IPS-11a (cell line): ENCODE measurements around the gene KRTAP5-2.
"Not testable (repeated sequence)": the region's sequence is repeated elsewhere in the genome, so short reads cannot be mapped to it uniquely, and the experiment has no call there.

Experiments used
- H3K4me3 ChIP-seq: one replicate; pipeline ENCODE4 v1.5.1; 2013; ENCODE audit warnings: low read depth, low read length, control low read depth

KRTAP5-2 gene

DNA sequence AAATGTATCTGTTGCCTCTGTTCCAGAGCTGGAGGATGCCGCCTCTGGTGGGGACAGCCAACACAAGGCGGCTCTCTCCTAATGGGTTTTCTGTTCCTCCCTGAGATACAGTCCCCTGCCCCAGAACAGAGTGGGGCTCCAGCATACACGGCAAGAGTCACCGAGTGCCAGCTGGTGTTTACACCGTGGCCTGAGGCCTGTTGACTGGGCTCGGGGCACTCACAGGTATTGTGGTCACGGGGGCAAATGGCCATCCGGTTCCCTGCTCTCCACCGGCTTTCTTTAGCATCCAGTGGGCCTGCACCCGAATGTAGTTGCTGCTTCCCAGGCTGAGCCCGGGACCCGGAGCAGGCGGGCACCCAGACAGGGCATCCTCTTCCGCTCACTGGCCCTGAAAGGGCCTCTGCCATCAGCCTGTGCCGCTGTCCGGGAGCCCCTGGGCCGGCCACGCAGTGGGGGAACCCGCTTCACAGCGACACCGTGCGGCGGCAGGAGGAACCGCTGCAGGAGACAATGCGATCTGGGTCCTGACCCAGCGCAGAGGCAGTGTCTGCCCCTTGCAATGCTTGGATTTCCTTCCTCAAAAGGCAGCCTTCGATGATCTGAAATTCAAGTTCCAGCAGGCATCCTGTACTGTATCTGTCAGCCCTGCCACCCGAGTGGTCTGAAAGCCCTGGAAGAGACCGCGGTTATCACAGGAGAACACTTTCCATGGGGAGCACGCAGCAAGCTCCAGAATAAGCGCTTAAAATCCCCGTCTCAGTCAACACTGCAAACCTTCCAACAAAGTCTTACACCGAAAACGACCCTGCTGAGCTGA is 30.6 kb upstream of the KRTAP5-2 start:
- H3K4me3 ChIP-seq: no peak overlapping the region

DNA sequence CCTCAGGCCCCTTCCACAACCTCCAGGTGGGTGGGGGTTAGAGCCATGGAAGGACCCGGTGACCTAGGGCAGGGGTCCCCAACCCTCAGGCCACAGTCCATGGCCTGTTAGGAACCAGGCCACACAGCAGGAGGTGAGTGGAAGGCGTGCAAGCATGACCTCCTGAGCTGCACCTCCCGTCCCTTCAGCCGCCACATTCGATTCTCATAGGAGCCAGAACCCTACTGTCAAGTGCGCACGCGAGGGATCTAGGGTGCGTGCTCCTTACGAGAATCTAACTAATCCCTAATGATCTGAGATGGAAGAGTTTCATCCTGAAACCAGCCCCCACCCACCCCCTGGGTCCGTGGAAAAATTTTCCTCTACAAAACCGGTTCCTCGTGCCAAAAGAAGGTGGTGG is 27.4 kb upstream of the KRTAP5-2 start:
- H3K4me3 ChIP-seq: no peak overlapping the region

DNA sequence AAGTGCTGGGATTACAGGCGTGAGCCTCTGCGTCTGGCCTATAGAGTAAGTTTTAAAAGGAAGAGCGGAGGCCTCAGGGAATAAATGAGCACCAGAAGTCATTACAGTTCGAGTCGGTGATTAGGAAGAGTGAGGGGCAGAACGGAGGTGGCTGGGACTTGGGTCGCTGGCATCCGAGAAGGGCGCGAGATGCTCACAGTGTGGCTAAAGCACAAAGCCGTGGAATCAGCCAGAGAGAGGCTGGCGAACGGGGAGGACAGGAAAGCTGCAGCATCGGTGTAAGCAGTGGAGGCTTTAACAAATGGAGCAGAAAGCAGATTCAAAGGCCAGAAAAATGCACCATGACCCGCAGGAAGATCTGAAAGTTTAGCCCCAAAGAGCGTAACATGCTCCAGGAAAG is 26.5 kb upstream of the KRTAP5-2 start:
- H3K4me3 ChIP-seq: no peak overlapping the region

GRCh38 chr11:1623716-1624115 is 25.6 kb upstream of the KRTAP5-2 start:
- no peak overlapping the region for H3K4me3 ChIP-seq

- H3K4me3 ChIP-seq: no peak within 1 kb of the TSS
Observed at GRCh38 chr11:1622086-1622485, 24.0 kb upstream of the KRTAP5-2 start, which contains the start of gene KRTAP5-4. Gene KRTAP5-4 (minus strand): TSS chr11:1622138. CDS start chr11:1622093, 45 bp downstream.

GRCh38 chr11:1619449-1619848 is 21.4 kb upstream of the KRTAP5-2 start:
- no peak overlapping the region for H3K4me3 ChIP-seq

DNA sequence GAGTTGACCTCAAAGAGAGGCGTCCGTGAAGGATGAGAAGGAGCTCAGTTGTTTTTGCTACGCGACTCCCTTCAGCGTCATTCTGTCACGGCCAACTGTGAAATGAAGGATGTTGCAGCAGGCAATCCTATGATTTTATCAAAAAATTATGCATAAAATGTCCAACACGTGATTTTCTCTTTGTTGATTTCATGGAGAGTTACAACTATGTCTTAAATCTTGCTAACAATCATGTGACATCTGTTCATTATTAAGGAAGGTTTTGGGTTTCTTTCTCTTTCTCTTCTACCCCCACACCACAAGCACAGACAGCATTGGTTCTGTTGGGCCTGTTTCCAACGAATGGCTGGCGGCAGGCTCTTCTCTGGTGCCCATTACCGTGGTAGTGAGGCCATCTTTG is 20.1 kb upstream of the KRTAP5-2 start:
- H3K4me3 ChIP-seq: no peak overlapping the region

GRCh38 chr11:1608363-1608762 is 10.3 kb upstream of the KRTAP5-2 start, which contains the start of gene KRTAP5-3:
Gene KRTAP5-3 (minus strand): TSS chr11:1608463. CDS start chr11:1608385, 78 bp downstream.
- H3K4me3 ChIP-seq: no peak within 1 kb of the TSS

DNA sequence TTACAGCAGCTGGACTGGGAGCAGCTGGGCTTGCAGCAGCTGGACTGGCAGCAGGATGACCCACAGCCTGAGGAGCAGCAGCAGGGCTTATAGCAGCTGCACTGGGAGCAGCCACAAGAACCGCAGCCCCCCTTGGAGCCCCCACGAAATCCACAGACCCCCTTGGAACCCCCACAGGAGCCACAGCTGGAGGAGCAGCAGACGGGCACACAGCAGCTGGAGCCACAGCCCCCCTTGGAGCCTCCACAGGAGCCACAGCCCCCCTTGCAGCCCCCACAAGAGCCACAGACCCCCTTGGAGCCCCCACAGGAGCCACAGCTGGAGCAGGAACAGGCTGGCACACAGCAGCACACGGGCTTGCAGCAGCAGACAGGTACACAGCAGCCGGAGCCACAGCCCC is 9.8 kb upstream of the KRTAP5-2 start:
- not testable (repeated sequence) for H3K4me3 ChIP-seq

- H3K4me3 ChIP-seq: not testable (repeated sequence)
Observed at GRCh38 chr11:1607156-1607845, 9.2 kb upstream of the KRTAP5-2 start.

GRCh38 chr11:1605923-1606322 is 7.8 kb upstream of the KRTAP5-2 start:
- not testable (repeated sequence) for H3K4me3 ChIP-seq

DNA sequence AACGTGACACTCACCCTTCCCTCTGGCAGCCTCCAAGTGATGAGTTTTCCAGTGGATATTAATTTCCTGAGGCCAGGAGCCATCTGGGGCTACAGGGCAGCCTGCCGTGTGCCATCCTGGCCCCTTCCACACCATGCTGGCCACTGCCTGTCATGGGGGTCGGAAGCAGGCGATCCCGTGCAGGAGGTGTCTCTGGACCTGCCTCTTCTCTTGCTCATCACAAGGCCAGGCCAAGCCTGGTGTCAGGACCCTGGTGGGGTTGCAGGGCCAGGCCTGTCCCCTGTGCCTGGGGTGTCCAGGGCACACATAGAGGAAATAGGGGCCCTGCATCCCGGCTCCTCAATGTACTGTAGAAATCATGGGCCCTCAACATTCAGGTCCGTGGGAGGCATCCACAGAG is 6.6 kb upstream of the KRTAP5-2 start:
- no peak overlapping the region for H3K4me3 ChIP-seq

DNA sequence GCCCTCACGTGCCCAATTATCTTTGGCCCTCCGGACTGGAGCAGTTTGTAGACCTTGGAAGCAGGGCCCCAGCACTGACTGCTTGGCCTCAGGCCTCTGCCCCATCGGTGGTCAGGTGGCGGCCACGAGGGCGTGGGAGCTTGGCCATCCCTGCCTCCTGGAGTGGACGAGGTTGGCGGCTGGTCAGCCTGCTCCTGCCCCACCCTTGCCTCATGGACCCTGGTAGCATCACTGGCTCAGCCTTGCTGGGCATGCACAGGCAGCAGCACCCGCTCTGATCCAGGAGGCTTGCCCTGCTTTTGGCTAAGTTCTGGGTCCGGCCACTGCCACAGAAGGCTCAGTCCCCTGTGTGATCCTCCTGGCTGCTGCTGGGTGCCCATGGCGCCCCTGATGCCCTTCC is 6.1 kb upstream of the KRTAP5-2 start:
- no peak overlapping the region for H3K4me3 ChIP-seq

- no peak overlapping the region for H3K4me3 ChIP-seq
Observed at GRCh38 chr11:1603629-1604028, 5.5 kb upstream of the KRTAP5-2 start.

GRCh38 chr11:1601663-1602062 is 3.6 kb upstream of the KRTAP5-2 start:
- not testable (repeated sequence) for H3K4me3 ChIP-seq

DNA sequence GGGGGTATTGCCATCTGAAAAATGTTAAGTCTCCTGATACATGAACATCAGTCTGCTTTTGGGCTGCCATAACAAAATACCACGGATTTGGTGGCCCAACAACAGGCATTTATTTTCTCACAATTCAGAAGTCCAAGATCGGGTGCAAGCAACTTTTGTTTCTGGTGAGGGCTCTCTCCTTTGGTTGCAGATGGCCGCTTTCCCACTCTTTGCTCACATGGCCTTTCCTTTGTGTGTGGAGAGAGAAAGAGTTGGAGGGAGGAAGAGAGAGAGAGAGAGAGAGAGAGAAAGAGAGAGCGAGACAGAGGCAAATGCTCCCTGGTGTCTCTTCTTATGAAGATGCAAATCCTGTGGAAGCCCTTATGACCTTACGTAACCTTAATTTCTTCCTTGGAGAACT is 2.5 kb upstream of the KRTAP5-2 start:
- H3K4me3 ChIP-seq: no peak overlapping the region

DNA sequence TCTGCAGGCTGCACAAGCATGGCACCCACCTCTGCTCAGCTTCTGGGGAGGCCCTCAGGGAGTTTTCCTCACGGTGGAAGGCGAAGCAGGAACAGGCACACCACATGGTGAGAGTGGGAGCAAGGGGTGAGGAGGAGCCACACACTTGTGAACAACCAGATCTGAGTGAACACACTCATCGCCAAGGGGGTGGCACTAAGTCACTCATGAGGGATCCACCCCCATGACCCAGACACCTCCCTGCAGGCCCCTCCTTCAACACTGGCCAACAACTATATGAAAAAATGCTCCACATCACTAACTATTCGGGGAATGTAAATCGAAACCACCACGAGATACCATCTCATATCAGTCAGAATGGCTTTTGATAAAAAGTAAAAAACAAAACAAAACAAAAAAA is 722 bp upstream of the KRTAP5-2 start:
- H3K4me3 ChIP-seq: no peak overlapping the region

DNA sequence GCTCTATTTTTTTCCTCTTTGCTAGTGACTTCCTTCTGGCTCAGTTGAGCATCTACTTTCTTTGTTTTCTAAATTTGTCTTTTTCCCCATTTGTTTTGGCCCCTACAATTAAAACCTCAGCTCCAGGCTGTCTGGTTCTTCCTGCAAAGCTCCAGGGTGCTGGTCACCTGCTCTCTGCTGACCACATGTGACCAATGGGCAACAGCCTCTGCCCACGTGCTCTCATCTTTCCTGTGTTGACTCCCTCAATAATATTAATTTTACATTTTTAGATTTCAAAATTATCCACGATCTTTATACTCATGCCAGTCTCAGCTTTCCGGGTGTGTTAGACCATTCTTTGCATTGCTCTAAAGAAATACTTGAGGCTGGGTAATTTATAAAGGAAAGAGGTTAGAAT is 312 bp upstream of the KRTAP5-2 start:
- not testable (repeated sequence) for H3K4me3 ChIP-seq

DNA sequence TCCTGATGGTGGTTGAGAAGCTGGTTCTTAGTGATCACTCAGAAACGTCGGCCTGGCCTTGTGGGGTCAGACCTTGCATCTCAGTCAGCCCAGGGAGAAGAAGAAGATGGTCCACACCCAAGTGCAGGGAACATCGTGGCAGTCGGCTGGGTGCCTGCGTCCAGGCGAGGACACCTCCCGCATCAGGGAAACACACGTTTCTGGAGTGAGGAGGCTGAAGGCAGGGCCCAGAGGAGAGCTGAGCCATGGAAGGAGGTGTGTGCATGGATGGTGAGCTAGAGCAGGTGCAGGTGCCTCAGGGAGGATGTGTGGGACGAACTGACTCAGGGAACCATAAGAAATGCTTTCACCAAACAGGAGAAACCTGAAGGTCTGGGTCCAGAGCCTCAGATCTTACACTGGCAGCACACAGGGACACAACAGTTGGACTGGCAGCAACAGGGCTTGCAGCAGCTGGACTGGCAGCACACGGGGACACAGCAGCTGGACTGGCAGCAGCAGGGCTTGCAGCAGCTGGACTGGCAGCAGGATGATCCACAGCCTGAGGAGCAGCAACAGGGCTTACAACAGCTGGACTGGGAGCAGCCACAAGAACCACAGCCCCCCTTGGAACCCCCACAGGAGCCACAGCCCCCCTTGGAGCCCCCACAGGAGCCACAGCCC is 632 bp downstream of the KRTAP5-2 start:
- H3K4me3 ChIP-seq: no peak overlapping the region

DNA sequence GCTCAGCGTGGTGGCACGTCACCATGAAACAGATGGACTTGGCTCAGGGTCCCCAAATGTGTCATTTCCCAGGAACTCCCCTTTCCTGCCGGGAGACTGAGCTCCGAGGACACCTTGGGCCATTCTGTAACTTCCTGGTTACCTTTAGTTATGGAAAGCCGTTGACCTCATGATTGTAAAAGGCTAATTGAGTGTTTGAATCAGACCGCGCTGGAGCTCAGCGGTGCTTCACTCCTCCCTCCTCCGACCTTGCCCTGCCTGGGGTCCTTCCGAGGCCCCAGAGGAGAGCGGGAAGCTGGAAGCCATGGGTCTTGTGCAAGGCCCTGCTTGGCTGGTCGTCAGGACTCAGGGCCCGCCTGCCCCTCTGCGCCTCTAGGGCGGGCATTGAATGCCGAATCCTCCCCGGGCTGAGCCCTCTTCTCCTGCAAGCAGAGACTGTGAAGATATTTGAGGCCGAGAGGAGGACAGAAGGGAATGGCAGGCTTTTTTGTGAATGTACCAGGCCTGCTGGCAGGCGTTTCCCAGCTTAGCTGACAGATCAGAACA is 1.4 kb downstream of the KRTAP5-2 start:
- not testable (repeated sequence) for H3K4me3 ChIP-seq

DNA sequence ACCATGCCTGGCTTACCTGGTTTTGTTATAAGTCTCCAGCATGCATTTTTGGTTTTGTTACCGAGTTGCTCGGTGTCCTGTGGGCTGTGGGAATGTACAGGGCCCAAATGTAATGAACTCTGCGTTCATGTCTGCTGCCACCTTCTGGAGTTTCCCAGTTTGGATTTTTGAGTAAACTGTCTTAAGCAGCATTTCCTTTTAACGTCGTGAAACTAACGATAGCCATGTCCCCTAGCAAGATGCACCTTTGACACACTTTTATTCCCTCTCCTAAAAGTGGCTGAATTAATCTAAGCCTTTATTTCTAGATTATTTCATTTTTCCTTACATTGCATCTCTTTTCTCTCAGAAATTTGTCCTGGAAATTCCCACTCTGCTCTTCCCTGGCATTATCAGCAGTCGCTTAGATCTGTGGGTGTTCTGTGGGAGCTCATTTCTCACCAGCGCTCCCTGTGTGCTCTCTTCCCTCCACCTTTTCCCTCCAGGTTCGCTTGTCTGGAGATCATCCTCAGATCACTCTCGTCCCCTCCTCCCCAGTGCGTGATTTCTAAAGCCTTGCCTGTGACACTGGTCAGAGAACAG is 2.0 kb downstream of the KRTAP5-2 start:
- H3K4me3 ChIP-seq: not testable (repeated sequence)
